GM19023 (cell line): ENCODE measurements around the gene ARL6IP4.

Experiments
- ATAC-seq: cut with Tn5 transposase; IDR thresholded peaks from one replicate; pipeline ENCODE4 v1.9.1; 2021; ENCODE audit warnings: mild to moderate bottlenecking, moderate library complexity; ENCODE audit not compliant: unreplicated experiment

Gene ARL6IP4

DNA sequence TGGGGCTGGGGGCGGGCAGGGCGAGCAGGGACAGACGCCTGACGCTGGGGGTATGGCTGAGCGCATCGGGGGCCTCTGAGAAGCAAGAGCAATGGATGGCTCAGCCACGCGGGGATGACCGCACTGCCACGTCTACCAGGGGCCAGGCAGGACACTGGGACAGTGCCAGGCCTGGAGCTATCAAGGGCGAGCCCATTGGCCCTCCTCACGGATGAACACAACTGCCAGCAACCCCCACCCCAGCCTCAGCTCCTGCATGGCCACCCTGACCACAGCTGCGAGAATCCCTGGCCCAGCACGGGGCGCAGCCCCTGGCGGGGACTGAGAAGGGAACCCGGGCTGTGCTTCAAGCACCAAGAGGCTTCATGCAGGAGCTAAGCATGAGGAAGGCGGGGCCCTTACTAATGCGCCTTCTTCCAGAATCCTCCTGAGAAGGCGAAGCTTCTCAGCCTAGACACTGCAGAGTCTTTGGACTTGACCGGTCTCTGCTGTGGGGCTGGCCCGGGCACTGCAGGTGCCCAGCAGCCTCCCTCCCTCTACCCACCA is 9.5 kb downstream of the ARL6IP4 start:
- no peak for ATAC-seq

DNA sequence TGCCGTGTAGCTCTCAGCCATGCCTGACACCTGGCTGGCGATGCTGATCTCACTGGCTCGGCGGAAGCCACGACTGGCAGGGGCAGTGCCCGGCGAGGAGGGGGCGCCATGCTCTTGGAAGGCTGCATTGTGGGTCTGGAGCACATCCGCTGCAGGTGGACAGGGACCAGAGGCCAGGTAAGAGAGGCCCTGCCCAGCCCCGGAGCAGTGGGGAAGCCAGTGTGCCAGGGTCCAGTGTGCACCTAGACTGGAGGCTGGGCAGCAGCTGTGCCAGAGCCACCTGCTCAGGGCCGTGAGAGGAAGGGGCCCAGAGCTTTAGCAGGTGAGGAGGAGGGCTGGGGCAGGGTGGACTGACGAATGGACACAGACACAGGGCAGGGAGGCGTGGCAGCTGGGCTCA is 10.1 kb downstream of the ARL6IP4 start:
- ATAC-seq, result no peak

DNA sequence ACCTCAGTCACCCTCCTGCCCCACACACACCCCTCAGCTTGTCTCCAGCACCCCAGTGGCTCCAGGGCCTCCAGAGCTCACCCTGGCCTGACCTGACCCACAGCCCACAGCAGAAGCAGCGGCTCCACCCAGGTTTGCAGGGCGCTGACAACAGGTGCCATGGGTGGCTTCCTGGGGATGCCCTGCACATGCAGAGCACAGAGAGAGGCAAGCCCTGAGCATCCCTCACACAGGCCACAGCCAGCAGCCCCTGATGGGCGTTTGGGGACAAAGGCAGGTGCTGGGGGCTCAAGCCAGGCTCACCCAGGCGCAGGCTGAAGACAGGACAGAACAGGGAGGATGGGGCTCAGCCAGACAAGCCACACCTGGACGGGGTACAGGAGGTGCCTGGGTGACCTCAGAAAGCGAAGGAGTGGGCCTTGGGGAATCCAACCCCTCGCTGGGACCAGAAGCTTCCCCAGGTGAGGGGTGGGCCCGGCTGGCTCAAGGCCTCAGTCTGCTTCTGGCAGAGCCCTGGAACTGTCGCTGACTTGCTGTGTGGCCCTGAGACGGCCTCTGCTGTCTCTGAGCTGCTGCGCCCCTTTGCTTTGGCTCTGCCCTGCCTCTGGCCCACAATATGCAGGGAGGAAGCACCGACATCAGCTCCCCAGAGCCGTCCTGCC is 10.6 kb downstream of the ARL6IP4 start:
- no peak for ATAC-seq

DNA sequence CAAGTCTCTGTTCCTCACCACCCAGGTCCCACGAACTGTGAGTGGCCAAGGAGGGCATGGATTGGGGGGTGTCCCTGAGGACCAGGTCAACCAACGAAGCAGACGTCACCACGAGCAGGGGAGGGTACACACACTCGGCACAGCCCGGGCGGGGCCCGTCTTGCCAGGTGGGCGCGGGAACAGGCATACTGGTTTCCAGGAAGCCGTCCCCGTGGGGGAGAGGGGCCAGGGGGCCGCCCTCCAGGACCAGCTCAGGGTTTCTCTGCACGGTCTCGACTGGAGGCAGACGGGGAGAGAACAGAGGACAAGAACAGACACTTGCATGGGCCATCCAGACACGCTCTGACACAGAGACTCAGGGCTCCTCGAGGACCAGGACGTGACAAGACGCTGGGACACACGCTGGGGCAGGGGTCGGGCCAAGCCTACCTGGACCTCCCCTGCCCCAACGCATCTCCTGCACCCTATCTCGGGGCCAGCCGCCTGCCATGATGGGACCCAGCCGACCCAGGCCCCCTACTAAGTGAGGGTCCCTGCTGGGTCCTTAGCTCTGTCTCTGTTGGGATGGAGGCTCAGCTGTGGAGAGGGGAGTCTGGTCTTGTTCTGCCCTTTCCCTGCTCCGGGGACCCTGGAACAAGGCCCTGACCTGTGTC is 11.3 kb downstream of the ARL6IP4 start:
- ATAC-seq, result no peak

DNA sequence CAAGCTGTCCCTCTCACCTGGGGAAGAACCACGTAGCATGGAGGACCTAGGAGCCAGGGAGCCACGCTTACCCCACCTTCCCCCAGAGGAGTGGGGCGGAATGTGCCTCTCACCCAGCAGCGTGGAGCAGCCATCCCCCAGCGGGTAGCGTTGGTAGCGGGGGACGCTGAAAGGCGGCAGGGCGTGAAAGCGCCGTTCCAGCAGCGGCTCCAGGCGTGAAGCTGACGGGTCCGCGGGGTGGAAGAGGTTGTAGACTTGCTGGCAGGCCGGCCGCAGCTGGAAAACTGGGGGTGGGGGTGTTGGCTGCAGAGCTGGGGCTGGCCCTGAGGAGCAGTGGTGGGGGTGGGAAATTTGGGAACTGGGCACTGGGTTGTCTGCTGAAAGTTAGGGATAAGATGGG is 11.9 kb downstream of the ARL6IP4 start:
- ATAC-seq, result no peak

DNA sequence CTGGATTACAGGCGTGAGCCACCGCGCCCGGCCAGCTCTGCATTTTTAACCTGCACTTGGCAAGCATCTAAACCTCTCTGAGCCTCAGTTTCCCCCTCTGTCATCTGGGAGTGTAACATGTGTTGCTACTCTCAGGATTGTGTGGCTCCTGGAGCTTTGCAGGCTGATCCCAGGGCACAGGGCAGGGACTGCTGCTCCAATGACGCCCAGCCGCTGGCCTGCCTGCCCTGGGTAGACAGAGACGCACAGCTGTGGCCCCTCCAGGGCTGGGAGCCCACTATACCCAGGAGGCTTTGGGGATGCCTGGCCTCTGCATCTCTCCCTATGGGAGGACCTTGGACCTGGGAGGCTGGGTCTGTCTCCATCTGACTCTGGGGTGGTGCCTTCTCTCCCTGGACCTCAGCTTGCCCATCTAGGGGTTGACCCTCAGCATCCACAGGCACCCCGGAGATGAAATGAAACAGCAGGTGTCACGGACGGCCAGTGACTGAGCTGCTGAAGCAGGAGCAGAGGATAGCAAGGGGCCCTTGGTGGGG is 13.7 kb downstream of the ARL6IP4 start:
- ATAC-seq, result no peak

DNA sequence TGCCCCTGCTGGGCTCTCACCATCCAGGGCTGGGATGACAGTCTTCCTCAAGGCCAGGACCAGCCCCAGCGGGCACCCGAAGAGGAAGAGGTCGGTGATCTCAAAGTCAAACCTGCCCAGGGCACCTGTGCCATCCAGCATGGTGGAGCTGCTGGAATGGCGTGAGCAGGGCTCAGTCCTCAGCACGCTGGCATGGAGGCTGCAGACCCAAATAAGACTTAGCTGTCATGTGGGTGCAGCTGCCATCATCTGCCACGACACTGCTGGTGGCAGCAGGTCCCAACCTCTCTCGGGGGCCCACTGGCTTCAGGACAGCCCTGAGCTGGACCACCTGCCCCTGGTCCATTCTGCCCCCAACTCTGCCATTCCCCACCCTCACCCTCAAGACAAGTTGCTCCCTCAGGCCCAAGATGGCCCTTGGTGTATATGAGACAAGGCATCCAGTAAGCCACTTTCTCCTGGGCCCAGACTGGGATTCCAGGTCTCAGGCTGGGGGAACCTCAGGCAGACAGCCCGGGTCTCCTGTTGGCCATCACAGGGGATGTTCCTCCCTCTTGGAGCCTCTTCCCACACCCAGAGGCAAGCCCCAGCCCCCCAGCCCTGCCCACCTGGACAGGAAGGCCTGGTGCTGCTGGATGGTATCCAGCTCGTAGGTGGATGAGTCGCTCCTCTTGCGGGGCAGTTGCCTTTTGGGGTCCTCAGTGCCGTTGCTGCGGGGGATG is 14.5 kb downstream of the ARL6IP4 start:
- ATAC-seq, result no peak

DNA sequence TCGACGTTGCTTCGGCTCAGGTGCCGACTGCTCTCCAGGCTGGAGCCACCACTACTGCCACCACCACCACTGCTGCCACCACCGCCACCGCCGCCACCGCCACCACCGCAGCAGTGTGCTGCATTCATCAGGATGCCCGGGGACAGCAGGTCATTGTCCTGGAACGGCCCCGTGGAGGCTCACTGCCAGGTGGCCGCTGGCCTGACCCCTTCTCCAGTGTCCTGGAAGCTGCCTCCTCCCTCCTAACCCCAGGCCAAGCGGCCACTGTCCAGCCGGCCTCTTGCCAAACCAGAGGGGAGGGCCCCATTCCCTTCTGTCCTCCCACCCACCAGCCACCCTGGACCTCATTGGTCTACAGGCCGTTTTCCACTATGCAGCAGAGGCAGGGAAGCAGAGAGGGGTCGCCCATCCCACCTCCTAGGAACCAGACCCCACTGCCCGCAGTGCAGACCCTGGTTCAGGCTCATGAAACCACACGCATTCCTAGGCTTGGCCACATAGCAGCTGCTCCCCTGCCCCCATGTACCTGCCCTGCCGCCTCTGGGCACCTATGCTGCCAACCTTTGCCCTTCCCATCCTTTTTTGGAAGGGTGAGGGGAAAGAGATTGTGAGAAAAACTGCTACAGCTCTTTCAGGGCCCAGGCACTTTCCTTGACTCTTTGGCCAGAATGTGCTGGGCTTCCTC is 15.2 kb downstream of the ARL6IP4 start:
- no peak for ATAC-seq

DNA sequence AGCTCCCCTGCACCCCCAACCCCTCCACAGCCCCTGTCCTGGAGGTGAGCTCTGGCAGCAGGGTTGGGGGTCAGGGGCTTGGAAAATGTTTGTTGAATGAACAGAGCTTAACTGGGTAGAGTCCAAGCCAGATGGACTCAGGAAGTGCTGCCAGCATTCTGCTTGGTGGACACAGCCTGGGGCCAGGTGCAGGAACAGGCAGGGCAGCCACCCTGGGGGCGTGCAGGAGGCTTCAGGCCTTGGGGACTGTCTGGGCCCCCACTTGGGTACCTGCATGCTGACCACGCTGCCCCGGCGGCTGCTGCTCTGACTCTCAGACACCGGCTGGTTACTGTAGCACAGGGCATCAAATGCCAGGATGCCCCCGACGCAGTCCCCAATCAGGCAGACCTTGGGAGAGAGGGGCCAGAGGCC is 15.7 kb downstream of the ARL6IP4 start:
- ATAC-seq, result no peak

DNA sequence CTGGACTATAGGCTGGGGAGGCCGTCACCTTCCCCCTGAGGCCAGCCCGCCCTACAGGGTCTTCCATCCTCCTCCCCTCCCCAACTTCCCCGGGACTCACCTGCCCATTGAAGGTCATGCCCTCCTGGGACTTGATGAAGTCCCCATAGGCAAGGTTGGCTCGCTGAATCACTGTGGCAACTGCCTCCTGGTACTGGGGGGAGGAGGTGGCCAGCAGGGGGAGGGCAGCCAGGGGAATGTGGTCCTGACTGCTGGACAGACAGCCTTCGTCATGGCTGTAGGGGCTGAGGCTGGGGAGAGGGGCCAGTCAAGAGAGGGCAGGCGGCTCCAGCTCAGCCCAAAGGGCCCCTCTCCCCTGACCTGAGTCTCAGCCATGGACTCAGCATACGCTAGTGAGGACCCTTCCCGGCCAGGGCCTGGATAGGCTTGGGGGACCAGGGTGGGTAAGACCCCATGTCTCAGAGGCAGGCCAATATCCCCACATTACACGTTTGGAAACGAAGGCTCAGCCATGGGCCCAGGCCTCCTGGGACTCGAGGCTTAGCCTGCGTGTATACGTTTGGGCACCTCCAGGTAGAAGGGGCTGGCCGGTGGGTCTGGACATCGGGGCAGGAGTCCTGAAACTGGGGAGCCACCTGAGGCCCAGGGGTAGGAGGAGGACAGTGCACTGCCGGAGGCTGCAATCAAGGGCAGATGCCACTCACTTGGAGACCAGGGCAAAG is 16.3 kb downstream of the ARL6IP4 start:
- ATAC-seq, result no peak

DNA sequence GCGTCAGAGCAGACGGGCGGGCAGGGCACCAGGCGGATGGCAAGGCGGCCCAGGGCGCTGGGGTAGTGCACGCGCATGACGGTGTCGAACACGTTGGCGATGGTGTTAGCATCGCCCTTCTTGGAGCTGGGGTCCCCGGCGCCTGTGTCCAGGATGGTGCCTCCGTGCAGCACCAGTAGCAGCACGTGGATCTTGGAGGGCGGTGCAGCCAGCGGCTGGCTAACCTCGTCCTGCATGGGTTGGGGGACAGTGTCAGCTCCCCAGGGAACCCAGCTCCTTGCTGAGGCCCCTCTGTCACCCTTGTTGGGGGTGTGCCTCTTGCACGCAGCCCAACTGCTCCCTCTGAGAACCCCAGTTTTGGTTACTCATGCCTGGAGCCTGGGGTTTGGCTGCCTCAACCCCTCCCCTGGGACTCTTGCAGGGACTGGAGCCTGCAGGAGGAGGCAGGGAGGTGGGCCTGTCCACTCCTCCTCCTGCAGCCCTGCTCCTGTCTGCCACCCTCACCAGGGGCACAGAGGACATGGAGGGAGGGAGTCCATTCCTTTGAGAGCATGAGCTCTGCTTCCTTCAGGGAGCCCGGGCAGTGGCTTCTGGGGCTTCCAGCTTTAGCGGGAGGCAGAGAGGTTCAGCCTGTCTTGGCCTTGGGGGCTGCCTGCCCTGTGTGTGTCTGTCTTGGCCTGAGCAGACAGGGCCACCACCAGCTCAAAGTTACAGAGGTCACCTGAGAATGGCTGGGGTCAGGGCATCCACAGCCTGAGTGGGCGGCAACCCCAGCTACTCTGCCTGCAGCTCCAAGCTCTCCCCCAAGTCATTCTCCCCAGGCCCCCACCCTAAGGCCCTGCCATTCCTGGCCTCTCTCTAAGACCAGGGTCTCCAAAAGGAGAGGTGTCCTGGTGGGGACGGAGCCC is 17.1 kb downstream of the ARL6IP4 start:
- no peak for ATAC-seq

DNA sequence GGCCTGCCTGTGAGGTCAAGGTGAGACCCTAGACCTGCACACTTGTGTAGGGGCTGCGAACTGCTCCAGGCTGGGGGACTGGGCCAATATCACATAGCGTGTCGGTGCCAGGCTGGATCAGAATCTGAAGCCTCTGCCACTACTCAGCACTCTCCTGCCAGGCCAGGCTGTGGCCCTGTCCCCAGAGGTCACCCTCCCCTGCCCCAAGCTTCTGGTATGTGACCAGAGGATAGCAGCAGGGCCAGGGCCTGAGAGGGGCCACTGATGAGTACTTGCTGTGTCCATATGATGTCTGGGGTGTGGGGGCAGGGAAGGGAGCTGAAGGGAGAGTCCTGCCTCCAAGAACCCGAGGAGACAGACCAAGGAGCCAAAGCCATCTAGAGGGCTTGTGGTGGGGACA is 17.8 kb downstream of the ARL6IP4 start:
- ATAC-seq, result no peak

DNA sequence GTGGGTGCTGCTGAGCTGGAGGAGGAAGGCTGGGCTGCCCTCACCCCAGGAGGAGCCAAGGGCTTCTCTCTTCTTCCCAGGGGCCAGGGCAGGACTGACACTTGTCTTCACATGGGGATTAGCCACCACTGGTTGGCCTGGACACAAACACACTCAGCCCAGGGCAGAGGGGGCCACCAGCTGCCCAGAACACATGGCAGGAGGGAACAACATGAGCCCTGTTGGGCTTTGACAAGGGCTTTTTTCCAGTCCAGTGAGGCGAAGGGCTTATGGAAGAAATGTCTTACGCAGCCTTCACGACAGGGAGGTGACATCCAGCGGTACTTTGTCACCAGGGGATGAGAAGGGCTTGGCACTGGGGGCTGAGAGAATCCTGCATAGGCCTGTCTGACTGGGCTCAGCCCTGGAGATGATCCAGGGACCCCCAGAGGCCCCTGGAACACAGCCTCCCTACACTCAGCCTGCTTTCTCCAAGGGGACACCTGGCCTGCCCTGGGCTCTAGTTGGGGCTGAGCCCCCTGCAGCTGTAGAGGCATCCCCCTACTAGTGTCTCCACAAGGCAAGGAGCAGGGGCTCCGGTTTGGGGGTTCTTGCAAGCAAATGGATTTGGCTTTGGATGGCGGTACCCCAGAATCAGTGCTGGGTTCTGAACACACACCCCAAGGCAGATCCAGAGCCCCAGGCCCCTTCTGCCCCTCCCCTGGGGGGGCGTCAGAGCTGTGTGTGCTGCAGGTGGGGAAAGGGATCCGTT is 18.9 kb downstream of the ARL6IP4 start:
- no peak for ATAC-seq

DNA sequence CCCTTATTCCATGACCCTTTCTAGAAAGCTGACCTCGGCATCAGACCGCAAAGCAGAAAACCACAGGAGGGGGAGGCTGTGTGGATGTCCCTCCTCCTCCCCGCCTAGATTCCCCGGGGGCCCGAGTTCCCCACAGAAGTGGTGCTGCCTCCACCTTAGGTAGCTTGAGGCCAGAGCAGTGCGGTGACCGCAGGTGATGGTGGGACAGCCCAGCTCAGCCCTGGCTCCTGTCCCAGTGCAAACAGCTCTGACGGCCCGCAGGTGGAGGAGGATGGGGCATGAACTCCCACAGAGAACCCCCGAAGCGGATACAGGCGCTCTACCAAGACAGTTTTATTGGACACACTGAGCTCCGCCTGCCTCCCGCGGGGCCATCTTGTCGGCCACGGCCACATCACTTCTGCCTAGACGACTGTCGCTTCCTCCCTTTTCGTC is 19.5 kb downstream of the ARL6IP4 start:
- no peak for ATAC-seq

DNA sequence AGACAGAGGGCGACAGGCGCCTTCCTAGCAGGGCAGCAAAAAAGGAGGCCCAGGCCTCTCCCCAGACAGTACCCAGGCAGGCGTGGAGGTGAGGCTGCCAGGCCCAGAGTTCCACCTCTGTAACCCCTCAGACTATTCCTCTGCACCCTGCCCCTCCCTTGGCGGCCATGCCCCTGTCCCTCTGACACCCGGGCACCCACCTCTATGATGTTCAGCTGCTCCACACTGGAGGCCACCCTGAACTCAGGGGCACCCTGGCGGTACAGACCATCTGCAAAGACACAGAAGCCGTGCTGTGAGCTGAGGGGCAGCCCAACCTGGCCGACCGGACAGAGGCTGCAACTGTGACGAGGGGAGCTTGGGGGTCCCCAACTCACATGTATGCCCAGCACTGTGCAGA is 20.1 kb downstream of the ARL6IP4 start:
- ATAC-seq, result no peak

DNA sequence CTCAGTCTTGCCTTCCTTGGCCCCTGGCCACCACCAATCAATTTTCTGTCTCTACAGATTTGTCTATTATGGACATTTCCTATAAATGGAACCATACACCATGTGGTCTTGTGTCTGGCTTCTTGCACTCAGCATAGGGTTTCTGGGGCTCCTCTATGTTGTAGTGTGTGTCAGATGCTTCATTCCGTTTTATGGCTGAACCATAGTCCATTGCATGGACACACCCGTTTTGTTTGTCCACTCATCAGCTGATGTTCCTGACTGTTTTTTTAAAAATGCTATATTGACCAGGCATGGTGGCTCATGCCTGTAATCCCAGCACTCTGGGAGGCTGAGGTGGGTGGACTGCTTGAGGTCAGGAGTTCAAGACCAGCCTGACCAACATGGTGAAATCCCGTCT is 21.0 kb downstream of the ARL6IP4 start:
- ATAC-seq, result no peak

DNA sequence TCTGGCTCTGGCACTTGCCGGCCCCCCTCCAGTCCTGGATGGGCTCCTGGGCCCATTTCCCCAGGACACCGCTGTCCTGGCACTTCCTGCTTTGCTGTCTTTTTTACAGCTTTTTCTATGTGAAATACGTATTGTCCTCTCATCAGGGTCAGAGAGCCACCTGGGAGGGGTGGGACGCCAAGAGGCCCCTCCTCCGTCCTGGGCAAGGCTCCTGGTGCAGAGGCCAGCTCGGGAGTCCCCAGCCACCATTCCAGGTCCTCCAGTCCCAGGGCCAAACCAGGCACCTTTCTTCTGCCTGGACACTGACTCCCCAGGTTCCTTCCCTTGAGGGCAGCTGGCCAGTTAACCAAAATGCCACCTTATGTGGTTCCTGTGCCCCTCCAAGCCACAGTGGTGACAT is 22.8 kb downstream of the ARL6IP4 start:
- no peak for ATAC-seq

DNA sequence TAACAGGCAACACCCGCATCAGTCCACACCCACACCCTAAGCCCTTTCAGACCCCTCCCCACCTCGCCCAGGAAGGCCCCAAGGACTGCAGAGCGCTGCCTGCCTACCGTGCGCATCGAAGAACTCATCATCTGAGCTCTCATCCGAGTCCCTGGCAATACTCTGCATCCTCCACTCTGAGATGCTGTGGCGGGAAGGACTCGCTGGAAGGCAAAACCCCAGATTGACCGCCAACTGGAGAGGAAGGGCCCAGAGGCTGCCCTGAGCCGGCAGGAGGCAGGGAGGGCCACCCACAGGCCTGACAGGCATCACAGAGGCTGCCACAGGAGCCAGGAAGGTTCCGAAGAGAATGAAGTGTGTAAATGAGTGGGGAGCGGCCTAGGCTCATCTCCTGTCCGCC is 23.8 kb downstream of the ARL6IP4 start:
- ATAC-seq, result no peak
